Fibroblast of lung (primary cell): ENCODE measurements around the gene CA14. TPM values are rescaled to one million over a fixed set of nuclear protein-coding genes. Genes with fewer than 3 reads are reported as not detected.
A peak's percentile ranks its signal among the peaks of the same experiment; 100 is the strongest.

Experiments used
- DNase-seq, 2 donors: peaks; one replicate each; pipeline versions ENCODE4 v3.0.0 to v3.0.0-alpha.2; 2010; ENCODE audit warnings: low read depth in 2 of 2
- H2AFZ ChIP-seq: 2 replicates; pipeline ENCODE4 v1.5.1; 2012; ENCODE audit warnings: low read length, control low read depth, inconsistent platforms
- H3K27ac ChIP-seq: 2 replicates; pipeline ENCODE4 v1.5.1; 2011; ENCODE audit warnings: low read length, control low read depth; ENCODE audit not compliant: insufficient read depth
- H3K27me3 ChIP-seq: 2 replicates; pipeline ENCODE4 v1.5.1; 2011; ENCODE audit warnings: mild to moderate bottlenecking, low read length; ENCODE audit not compliant: control insufficient read depth, insufficient read depth
- H3K36me3 ChIP-seq: 2 replicates; pipeline ENCODE4 v1.5.1; 2011; ENCODE audit warnings: low read length; ENCODE audit not compliant: control insufficient read depth, insufficient read depth
- H3K4me1 ChIP-seq: 2 replicates; pipeline ENCODE4 v1.5.1; 2011; ENCODE audit warnings: low read length; ENCODE audit not compliant: control insufficient read depth, insufficient read depth; ENCODE audit errors: extremely low read depth
- H3K4me2 ChIP-seq: 2 replicates; pipeline ENCODE4 v1.5.1; 2011; ENCODE audit warnings: low read length, control low read depth; ENCODE audit not compliant: insufficient read depth; ENCODE audit errors: extremely low read depth
- H3K4me3 ChIP-seq, 4 experiments: fragments of 200-600 bp in 1 of 4; sonication (generic) in 1 of 4; replicated peaks in 1 of 4; 2 replicates each; pipeline ENCODE4 v1.5.1; 2011 to 2016; ENCODE audit warnings: low read length in 4 of 4, low read depth in 3 of 4, mild to moderate bottlenecking in 3 of 4, control low read depth in 2 of 4, inconsistent platforms in 1 of 4, mixed read lengths in 1 of 4; ENCODE audit not compliant: insufficient read depth in 1 of 4; ENCODE audit errors: control extremely low read depth in 1 of 4
- H3K79me2 ChIP-seq: 2 replicates; pipeline ENCODE4 v1.5.1; 2012; ENCODE audit warnings: mild to moderate bottlenecking, low read length, inconsistent platforms; ENCODE audit not compliant: control insufficient read depth, insufficient read depth
- H3K9ac ChIP-seq: 2 replicates; pipeline ENCODE4 v1.5.1; 2011; ENCODE audit warnings: mild to moderate bottlenecking, low read length, control low read depth; ENCODE audit not compliant: insufficient read depth
- H3K9me3 ChIP-seq: 2 replicates; pipeline ENCODE4 v1.5.1; 2012; ENCODE audit warnings: low read depth, low read length; ENCODE audit not compliant: control insufficient read depth, insufficient read depth
- H4K20me1 ChIP-seq: 2 replicates; pipeline ENCODE4 v1.5.1; 2011; ENCODE audit warnings: low read length; ENCODE audit not compliant: control insufficient read depth, insufficient read depth; ENCODE audit errors: extremely low read depth
- CTCF ChIP-seq, 2 donors: IDR thresholded peaks in 1 of 2; conservative IDR thresholded peaks in 1 of 2; 1 replicate in 1 of 2; 2 replicates in 1 of 2; pipeline ENCODE4 v1.5.1; 2011 to 2012; ENCODE audit warnings: low read length in 2 of 2, control low read depth in 1 of 2, inconsistent platforms in 1 of 2, low read depth in 1 of 2, mild to moderate bottlenecking in 1 of 2
- EZH2 ChIP-seq: IDR thresholded peaks from 2 replicates; pipeline ENCODE4 v1.5.1; 2012; ENCODE audit warnings: low read length, control low read depth, mild to moderate bottlenecking; ENCODE audit errors: missing control alignments
- polyA plus RNA-seq, 2 donors: library from polyadenylated mRNA; depleted of rRNA in 1 of 2; stranded (reverse) in 1 of 2; unstranded in 1 of 2; fragments of >200 nt; gene quantifications; 2 replicates each; pipeline ENCODE4 v1.2.1, GENCODE V29; 2011 to 2012; ENCODE audit warnings: missing spikeins in 1 of 2
- total RNA-seq: library from RNA; depleted of rRNA; stranded (reverse); fragments of >200 nt; gene quantifications from 2 replicates; pipeline ENCODE4 v1.2.1, GENCODE V29; 2014

CA14 gene
- total and polyA plus RNA-seq, 2 donors (not counting 1 experiment from before 2014, with no cell fraction given), result 0.08 TPM; not detected in 1

- H3K27ac ChIP-seq, result no peak overlapping the region
- DNase-seq, result no peak
- H3K9ac ChIP-seq, result no peak overlapping the region
- H4K20me1 ChIP-seq, result no peaks in the 10 kb centered on the region
- H3K4me2 ChIP-seq, result no peak overlapping the region
- H3K27me3 ChIP-seq, result peaks cover 8% of the 10 kb centered on the region
- peaks cover 23% of the 10 kb centered on the region for H3K79me2 ChIP-seq
- no peak overlapping the region for H3K4me3 ChIP-seq
- no peak for TF ChIP-seq CTCF (conservative IDR thresholded peaks at IDR 0.05 in 1 of 2, IDR thresholded peaks at IDR 0.05 in 1 of 2; ENCODE audit: low read depth in 1 of 2, low read length in 2 of 2)
- TF ChIP-seq EZH2, result no peak
- H3K4me1 ChIP-seq, result peaks cover 4% of the 10 kb centered on the region
- no peaks in the 10 kb centered on the region for H3K9me3 ChIP-seq
- H2AFZ ChIP-seq, result no peak overlapping the region
- peaks cover 18% of the 10 kb centered on the region for H3K36me3 ChIP-seq
Observed at GRCh38 chr1:150263549-150263948, 6.0 kb downstream of the CA14 start.

GRCh38 chr1:150267896-150268295 lies 10.3 kb downstream of the CA14 start:
- TF ChIP-seq CTCF (conservative IDR thresholded peaks at IDR 0.05 in 1 of 2, IDR thresholded peaks at IDR 0.05 in 1 of 2; ENCODE audit: low read depth in 1 of 2, low read length in 2 of 2) (no peak), EZH2 (no peak)
- Histone ChIP-seq H3K9me3 (no peaks in the 10 kb centered on the region), H3K4me2 (peak overlapping the region; percentile 98), H2AFZ (peak overlapping the region; percentile 69), H3K9ac (peak overlapping the region; percentile 95), H3K27me3 (no peaks in the 10 kb centered on the region), H3K27ac (peak overlapping the region; percentile 91), H3K4me1 (peaks cover 4% of the 10 kb centered on the region), H3K79me2 (peaks cover 25% of the 10 kb centered on the region), H3K36me3 (peaks cover 18% of the 10 kb centered on the region), H3K4me3 (peak overlapping the region; percentile 94 to 100 (median 98)), H4K20me1 (no peaks in the 10 kb centered on the region)
- no peak for DNase-seq

GRCh38 chr1:150268340-150268704 lies 10.7 kb downstream of the CA14 start:
- no peaks in the 10 kb centered on the region for H3K27me3 ChIP-seq
- H3K79me2 ChIP-seq, result peaks cover 25% of the 10 kb centered on the region
- no peaks in the 10 kb centered on the region for H4K20me1 ChIP-seq
- TF ChIP-seq CTCF (conservative IDR thresholded peaks at IDR 0.05 in 1 of 2, IDR thresholded peaks at IDR 0.05 in 1 of 2; ENCODE audit: low read depth in 1 of 2, low read length in 2 of 2) (no peak), EZH2 (no peak)
- peak overlapping the region; percentile 69 for H2AFZ ChIP-seq
- peak overlapping the region; percentile 95 for H3K9ac ChIP-seq
- H3K4me3 ChIP-seq, result peak overlapping the region; percentile 94 to 100 (median 98)
- DNase-seq, result peak; percentile 17 to 41
- peak overlapping the region; percentile 91 for H3K27ac ChIP-seq
- H3K4me1 ChIP-seq, result peaks cover 4% of the 10 kb centered on the region
- H3K9me3 ChIP-seq, result no peaks in the 10 kb centered on the region
- peak overlapping the region; percentile 98 for H3K4me2 ChIP-seq
- H3K36me3 ChIP-seq, result peaks cover 18% of the 10 kb centered on the region
